OCI-LY1 (cell line): Measurements from ENCODE around the gene ZNF334.

Experiments
- H2AFZ ChIP-seq: fragments of 200-600 bp; sonication (generic), shearing (Covaris generic); 2 replicates; pipeline ENCODE4 v1.6.0; 2014; ENCODE audit warnings: antibody characterized with exemption, mild to moderate bottlenecking, low read length
- H3F3A ChIP-seq: fragments of 200-600 bp; sonication (generic), shearing (Covaris generic); 2 replicates; pipeline ENCODE4 v1.6.0; 2014; ENCODE audit warnings: mild to moderate bottlenecking, antibody characterized with exemption, low read length, moderate library complexity; ENCODE audit not compliant: insufficient read depth
- H3K27ac ChIP-seq: fragments of 200-600 bp; sonication (generic); 2 replicates; pipeline ENCODE4 v1.5.1; 2014; ENCODE audit warnings: low read length, mixed run types, mild to moderate bottlenecking, low read depth; ENCODE audit not compliant: poor library complexity, severe bottlenecking
- H3K27me3 ChIP-seq: fragments of 200-600 bp; sonication (generic); 2 replicates; pipeline ENCODE4 v1.6.0; 2014; ENCODE audit warnings: antibody characterized with exemption, mild to moderate bottlenecking, low read length, moderate library complexity; ENCODE audit not compliant: insufficient read depth
- H3K36me3 ChIP-seq: fragments of 200-600 bp; sonication (generic); 2 replicates; pipeline ENCODE4 v1.6.1; 2014; ENCODE audit warnings: mild to moderate bottlenecking, antibody characterized with exemption, low read length, moderate library complexity, mixed read lengths; ENCODE audit not compliant: insufficient read depth
- H3K4me1 ChIP-seq: fragments of 200-600 bp; sonication (generic); 2 replicates; pipeline ENCODE4 v1.5.1; 2014; ENCODE audit warnings: mild to moderate bottlenecking, low read length, moderate library complexity; ENCODE audit not compliant: insufficient read depth, severe bottlenecking
- H3K4me2 ChIP-seq: fragments of 200-600 bp; sonication (generic), shearing (Covaris generic); 2 replicates; pipeline ENCODE4 v1.6.1; 2014; ENCODE audit warnings: low read length
- H3K4me3 ChIP-seq: fragments of 200-600 bp; sonication (generic); 2 replicates; pipeline ENCODE4 v1.5.1; 2014; ENCODE audit warnings: low read length, low read depth, mild to moderate bottlenecking, mixed read lengths; ENCODE audit not compliant: poor library complexity, severe bottlenecking
- H3K79me2 ChIP-seq: fragments of 200-600 bp; shearing (Covaris generic); 2 replicates; pipeline ENCODE4 v1.6.1; 2016; ENCODE audit warnings: mixed run types, low read length, mixed read lengths; ENCODE audit not compliant: insufficient read depth
- H3K9ac ChIP-seq: fragments of 200-600 bp; sonication (generic), shearing (Covaris generic); 2 replicates; pipeline ENCODE4 v1.6.1; 2014; ENCODE audit warnings: mild to moderate bottlenecking, low read length, mixed read lengths
- H3K9me2 ChIP-seq: fragments of 200-600 bp; sonication (generic), shearing (Covaris generic); 2 replicates; pipeline ENCODE4 v1.6.1; 2014; ENCODE audit warnings: low read depth, mild to moderate bottlenecking, low read length, mixed read lengths
- H3K9me3 ChIP-seq: fragments of 200-600 bp; shearing (Covaris generic); 2 replicates; pipeline ENCODE4 v1.6.1; 2014; ENCODE audit warnings: low read length, mixed read lengths
- H4K20me1 ChIP-seq: fragments of 200-600 bp; sonication (generic), shearing (Covaris generic); 2 replicates; pipeline ENCODE4 v1.6.0; 2016; ENCODE audit warnings: mild to moderate bottlenecking, low read length; ENCODE audit not compliant: insufficient read depth
- EZH2 ChIP-seq: fragments of 200-600 bp; sonication (generic), shearing (Covaris generic); IDR thresholded peaks from 2 replicates; pipeline ENCODE4 v1.8.0; 2017; ENCODE audit warnings: borderline replicate concordance, mixed run types, mild to moderate bottlenecking, antibody characterized with exemption, low read length, moderate library complexity, mixed read lengths
- TF ChIP-seq, protein P1 (sequence below): fragments of 200-600 bp; sonication (generic), shearing (Covaris generic); IDR thresholded peaks from 2 replicates; pipeline ENCODE4 v1.5.1; 2017; ENCODE audit warnings: mild to moderate bottlenecking, antibody characterized with exemption, low read length, moderate library complexity, mixed read lengths

The ZNF334 gene

DNA sequence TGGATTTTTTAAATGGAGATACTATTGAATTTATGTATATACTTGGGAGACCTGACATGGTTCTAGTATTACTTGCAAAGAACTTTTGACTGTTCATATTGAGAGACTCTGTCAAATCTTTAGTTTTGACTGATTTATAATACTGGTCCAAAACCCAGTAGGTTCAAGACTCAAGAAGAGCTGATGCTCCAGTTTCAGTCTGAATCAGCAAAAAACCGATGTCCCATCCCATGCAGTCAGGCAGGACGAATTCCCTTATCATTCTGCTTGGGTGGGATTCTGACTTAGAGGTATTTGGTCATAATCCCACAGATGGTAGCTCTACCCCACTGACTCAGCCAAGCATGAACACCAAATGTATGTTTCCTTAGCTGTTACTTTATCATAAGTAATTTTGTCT is 29.5 kb downstream of the ZNF334 start:
- TF ChIP-seq EZH2 = no peak
- TF ChIP-seq, protein P1, sequence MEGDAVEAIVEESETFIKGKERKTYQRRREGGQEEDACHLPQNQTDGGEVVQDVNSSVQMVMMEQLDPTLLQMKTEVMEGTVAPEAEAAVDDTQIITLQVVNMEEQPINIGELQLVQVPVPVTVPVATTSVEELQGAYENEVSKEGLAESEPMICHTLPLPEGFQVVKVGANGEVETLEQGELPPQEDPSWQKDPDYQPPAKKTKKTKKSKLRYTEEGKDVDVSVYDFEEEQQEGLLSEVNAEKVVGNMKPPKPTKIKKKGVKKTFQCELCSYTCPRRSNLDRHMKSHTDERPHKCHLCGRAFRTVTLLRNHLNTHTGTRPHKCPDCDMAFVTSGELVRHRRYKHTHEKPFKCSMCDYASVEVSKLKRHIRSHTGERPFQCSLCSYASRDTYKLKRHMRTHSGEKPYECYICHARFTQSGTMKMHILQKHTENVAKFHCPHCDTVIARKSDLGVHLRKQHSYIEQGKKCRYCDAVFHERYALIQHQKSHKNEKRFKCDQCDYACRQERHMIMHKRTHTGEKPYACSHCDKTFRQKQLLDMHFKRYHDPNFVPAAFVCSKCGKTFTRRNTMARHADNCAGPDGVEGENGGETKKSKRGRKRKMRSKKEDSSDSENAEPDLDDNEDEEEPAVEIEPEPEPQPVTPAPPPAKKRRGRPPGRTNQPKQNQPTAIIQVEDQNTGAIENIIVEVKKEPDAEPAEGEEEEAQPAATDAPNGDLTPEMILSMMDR = no peak
- H3K27ac ChIP-seq = no peak overlapping the region
- no peaks in the 10 kb centered on the region for H3K27me3 ChIP-seq
- H3K9me3 ChIP-seq = no peaks in the 10 kb centered on the region
- H3K4me2 ChIP-seq = no peak overlapping the region
- H3K4me3 ChIP-seq = no peak overlapping the region
- no peaks in the 10 kb centered on the region for H3K79me2 ChIP-seq
- no peaks in the 10 kb centered on the region for H3K36me3 ChIP-seq
- H2AFZ ChIP-seq = no peak overlapping the region
- no peaks in the 10 kb centered on the region for H3F3A ChIP-seq
- H3K4me1 ChIP-seq = no peaks in the 10 kb centered on the region
- H3K9ac ChIP-seq = no peak overlapping the region
- H3K9me2 ChIP-seq = no peaks in the 10 kb centered on the region
- H4K20me1 ChIP-seq = no peaks in the 10 kb centered on the region

DNA sequence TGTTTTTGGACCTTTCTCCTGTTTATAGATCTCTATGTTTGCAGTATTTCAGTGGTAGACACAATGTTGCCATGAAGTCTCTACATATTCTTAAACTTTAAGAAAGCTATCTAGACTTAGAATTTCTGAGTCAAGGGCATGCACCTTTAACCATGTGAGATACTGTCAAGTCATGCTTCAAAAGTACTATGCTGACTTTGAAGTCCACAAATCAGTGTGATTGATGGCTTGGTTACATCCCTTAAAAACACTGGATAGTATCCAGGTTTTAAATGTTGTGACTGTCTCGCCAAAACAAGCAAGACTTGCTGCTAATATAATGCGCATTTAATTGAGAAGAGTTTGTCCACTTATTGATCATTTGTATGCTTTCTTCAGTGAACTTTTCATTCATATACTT is 30.5 kb downstream of the ZNF334 start:
- Histone ChIP-seq H3K9me2 (no peaks in the 10 kb centered on the region), H4K20me1 (no peaks in the 10 kb centered on the region), H3K4me1 (no peaks in the 10 kb centered on the region), H3K79me2 (no peaks in the 10 kb centered on the region), H2AFZ (no peak overlapping the region), H3K27ac (no peak overlapping the region), H3K4me2 (no peak overlapping the region), H3K36me3 (no peaks in the 10 kb centered on the region), H3K9me3 (no peaks in the 10 kb centered on the region), H3F3A (no peaks in the 10 kb centered on the region), H3K9ac (no peak overlapping the region), H3K4me3 (no peak overlapping the region), H3K27me3 (no peaks in the 10 kb centered on the region)
- TF ChIP-seq, protein P1 = no peak
- TF ChIP-seq EZH2 = no peak

DNA sequence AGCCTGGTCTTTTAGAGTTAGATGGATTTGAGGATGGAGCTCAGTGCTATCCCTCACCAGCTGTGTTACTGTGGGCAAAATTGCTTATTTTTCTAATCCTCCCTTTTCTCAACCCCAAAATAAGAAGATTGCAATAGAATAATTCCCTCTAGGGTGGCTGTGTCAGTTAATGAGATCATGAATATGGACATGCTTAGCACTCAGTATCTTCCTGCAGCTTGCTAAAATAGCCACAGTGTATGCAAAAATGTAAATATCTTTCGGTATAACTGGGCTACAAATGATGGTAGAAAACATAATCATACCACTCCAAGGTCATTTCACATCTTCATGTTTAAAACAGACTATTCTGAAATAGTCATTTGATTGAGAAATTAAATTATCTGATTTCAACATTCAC is 35.7 kb downstream of the ZNF334 start:
- Histone ChIP-seq H3K4me2 (no peak overlapping the region), H2AFZ (no peak overlapping the region), H3K9me3 (no peaks in the 10 kb centered on the region), H3K27ac (no peak overlapping the region), H3K4me3 (no peak overlapping the region), H3K79me2 (no peaks in the 10 kb centered on the region), H3K9me2 (no peaks in the 10 kb centered on the region), H3F3A (no peaks in the 10 kb centered on the region), H3K9ac (no peak overlapping the region), H4K20me1 (no peaks in the 10 kb centered on the region), H3K4me1 (no peaks in the 10 kb centered on the region), H3K36me3 (no peaks in the 10 kb centered on the region), H3K27me3 (no peaks in the 10 kb centered on the region)
- TF ChIP-seq EZH2 = no peak
- TF ChIP-seq, protein P1 = no peak
